ENCODE results near the gene L3HYPDH. TPM values are rescaled to one million over a fixed set of nuclear protein-coding genes. Genes with fewer than 3 reads are reported as not detected.
A peak's percentile ranks its signal among the peaks of the same experiment; 100 is the strongest.

Gene L3HYPDH
- total RNA-seq = 10 to 100 TPM; 69.0 to 74.9 TPM

- peaks cover 34 to 62% of the 10 kb centered on the region in 2 donors for H3K4me1 ChIP-seq (ENCODE audit: control insufficient read depth in 1 of 2, low read depth in 2 of 2)
- no peaks in the 10 kb centered on the region for H3K27me3 ChIP-seq (replicated peaks; ENCODE audit: insufficient read depth)
- TF ChIP-seq CTCF (IDR thresholded peaks at IDR 0.05) = peak; percentile 67
- ATAC-seq (ENCODE audit: insufficient number of reproducible peaks, low FRiP score, low read depth) (peak; percentile 76), DNase-seq (ENCODE audit: low spot score) (peak; percentile 96)
- no peaks in the 10 kb centered on the region for H3K36me3 ChIP-seq
- peak within 1 kb of the TSS; percentile 98 for H3K4me3 ChIP-seq
- no peaks in the 10 kb centered on the region for H3K9me3 ChIP-seq
- peak within 1 kb of the TSS; percentile 88 to 92 for H3K27ac ChIP-seq
Observed at GRCh38 chr14:59483819-59484638, at the start of gene L3HYPDH, which contains the start of gene JKAMP. Gene L3HYPDH (minus strand): TSS chr14:59484408. CDS start chr14:59484316, 92 bp downstream. Gene JKAMP (plus strand): TSS chr14:59484517. CDS start chr14:59484590, 73 bp downstream.

DNA sequence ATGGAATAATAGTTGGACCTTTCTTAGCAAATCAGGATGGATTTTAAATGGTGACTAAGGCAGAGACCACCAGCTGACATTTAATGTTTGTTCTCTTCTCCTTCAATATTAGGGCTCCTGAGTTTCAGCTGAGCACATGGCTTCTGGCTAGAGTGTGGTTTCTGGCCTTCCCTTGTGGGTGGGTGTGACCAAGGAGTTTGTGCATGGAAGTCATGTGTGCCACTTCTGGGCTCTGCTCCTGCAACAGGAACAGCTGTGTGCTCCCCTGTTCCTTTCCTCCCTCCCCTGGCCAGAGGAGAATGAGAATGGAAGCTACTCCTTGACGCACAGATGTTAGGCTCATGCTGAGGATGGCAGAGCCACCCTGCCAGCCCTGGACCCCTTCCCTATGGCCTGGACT, 48.2 kb upstream of the L3HYPDH start:
- Histone ChIP-seq H3K27me3 (replicated peaks; ENCODE audit: insufficient read depth) (no peaks in the 10 kb centered on the region), H3K36me3 (no peaks in the 10 kb centered on the region), H3K4me3 (no peak overlapping the region), H3K4me1 (ENCODE audit: control insufficient read depth in 1 of 2, low read depth in 2 of 2) (no peaks in the 10 kb centered on the region), H3K9me3 (no peaks in the 10 kb centered on the region), H3K27ac (no peak overlapping the region)
- no peak for DNase-seq (ENCODE audit: low spot score)
- no peak for TF ChIP-seq CTCF (IDR thresholded peaks at IDR 0.05)
- no peak for ATAC-seq (ENCODE audit: insufficient number of reproducible peaks, low FRiP score, low read depth)

- Histone ChIP-seq H3K4me3 (no peak overlapping the region), H3K27me3 (replicated peaks; ENCODE audit: insufficient read depth) (no peaks in the 10 kb centered on the region), H3K4me1 (ENCODE audit: control insufficient read depth in 1 of 2, low read depth in 2 of 2) (no peaks in the 10 kb centered on the region), H3K36me3 (no peaks in the 10 kb centered on the region), H3K27ac (no peak overlapping the region), H3K9me3 (no peaks in the 10 kb centered on the region)
- no peak for TF ChIP-seq CTCF (IDR thresholded peaks at IDR 0.05)
- ATAC-seq (ENCODE audit: insufficient number of reproducible peaks, low FRiP score, low read depth) (no peak), DNase-seq (ENCODE audit: low spot score) (no peak)
Observed at GRCh38 chr14:59530349-59530748, 46.1 kb upstream of the L3HYPDH start.

- no peak for ATAC-seq (ENCODE audit: insufficient number of reproducible peaks, low FRiP score, low read depth)
- Histone ChIP-seq H3K27ac (no peak overlapping the region), H3K4me3 (no peak overlapping the region), H3K9me3 (no peaks in the 10 kb centered on the region), H3K4me1 (ENCODE audit: control insufficient read depth in 1 of 2, low read depth in 2 of 2) (no peaks in the 10 kb centered on the region), H3K27me3 (replicated peaks; ENCODE audit: insufficient read depth) (no peaks in the 10 kb centered on the region), H3K36me3 (no peaks in the 10 kb centered on the region)
- no peak for TF ChIP-seq CTCF (IDR thresholded peaks at IDR 0.05)
- DNase-seq (ENCODE audit: low spot score) = no peak
Observed at GRCh38 chr14:59529189-59529588, 45.0 kb upstream of the L3HYPDH start.

GRCh38 chr14:59520224-59520623, 36.0 kb upstream of the L3HYPDH start:
- no peak for TF ChIP-seq CTCF (IDR thresholded peaks at IDR 0.05)
- H3K9me3 ChIP-seq = no peaks in the 10 kb centered on the region

More at GRCh38 chr14:59520224-59520623, 36.0 kb upstream of the L3HYPDH start:
- Histone ChIP-seq H3K36me3 (no peaks in the 10 kb centered on the region), H3K27ac (no peak overlapping the region), H3K27me3 (replicated peaks; ENCODE audit: insufficient read depth) (no peaks in the 10 kb centered on the region), H3K4me1 (ENCODE audit: control insufficient read depth in 1 of 2, low read depth in 2 of 2) (no peaks in the 10 kb centered on the region), H3K4me3 (no peak overlapping the region)
- ATAC-seq (ENCODE audit: insufficient number of reproducible peaks, low FRiP score, low read depth) = no peak
- DNase-seq (ENCODE audit: low spot score) = no peak
